Esophagus muscularis mucosa (tissue), 4 donors: ENCODE data around the gene FBN1. TPM values are rescaled to one million over a fixed set of nuclear protein-coding genes. Genes with fewer than 3 reads are reported as not detected.

Experiments used
- DNase-seq: peaks from one replicate; pipeline ENCODE4 v3.0.0-alpha.2; 2017; ENCODE audit errors: extremely low spot score
- H3K27ac ChIP-seq, 4 donors: fragments of 200-600 bp; sonication (generic); replicated peaks in 1 of 4; 1 replicate in 3 of 4; 2 replicates in 1 of 4; pipeline ENCODE4 v1.5.1; 2016 to 2019; ENCODE audit warnings: mild to moderate bottlenecking in 1 of 4
- H3K27me3 ChIP-seq, 4 donors: fragments of 200-600 bp; sonication (generic); one replicate each; pipeline versions ENCODE4 v1.5.1 to v1.6.0; 2016 to 2019
- H3K36me3 ChIP-seq, 4 donors: fragments of 200-600 bp; sonication (generic); one replicate each; pipeline ENCODE4 v1.5.1; 2016 to 2019
- H3K4me1 ChIP-seq, 4 donors: fragments of 200-600 bp; sonication (generic); one replicate each; pipeline ENCODE4 v1.5.1; 2016 to 2019
- H3K4me3 ChIP-seq, 4 donors: fragments of 200-600 bp; sonication (generic); 1 replicate in 2 of 4; 2 replicates in 2 of 4; pipeline ENCODE4 v1.5.1; 2016 to 2019; ENCODE audit warnings: mild to moderate bottlenecking in 4 of 4, moderate library complexity in 1 of 4
- H3K9me3 ChIP-seq, 4 donors: fragments of 200-600 bp; sonication (generic); 1 replicate in 3 of 4; 2 replicates in 1 of 4; pipeline ENCODE4 v1.5.1; 2016 to 2019
- CTCF ChIP-seq, 3 experiments: fragments of 200-600 bp in 2 of 3; fragments of 450-650 bp in 1 of 3; sonication (generic) in 2 of 3; IDR thresholded peaks; one replicate each; pipeline ENCODE4 v1.5.1; 2017 to 2019; ENCODE audit warnings: antibody characterized with exemption in 3 of 3, mild to moderate bottlenecking in 2 of 3, moderate library complexity in 1 of 3
- EP300 ChIP-seq: sonication (generic); formaldehyde crosslinking; IDR thresholded peaks from one replicate; pipeline ENCODE4 v1.6.1; 2017; ENCODE audit warnings: antibody characterized with exemption
- POLR2A ChIP-seq: fragments of 450-650 bp; IDR thresholded peaks from one replicate; pipeline ENCODE4 v1.6.1; 2017; ENCODE audit warnings: antibody characterized with exemption, moderate library complexity, mild to moderate bottlenecking, low read depth
- POLR2AphosphoS5 ChIP-seq, 2 donors: sonication (generic); formaldehyde crosslinking; IDR thresholded peaks; one replicate each; pipeline ENCODE4 v1.6.1; 2017; ENCODE audit warnings: antibody characterized with exemption in 2 of 2
- WGBS: methylation state at CpG from one replicate; pipeline ENCODE4 v1.1.5; 2018; 5-methylcytosine and 5-hydroxymethylcytosine counted together
- intact Hi-C: fragments of 100-400 bp; cut with DNase I; formaldehyde crosslinking; loops from one replicate; pipeline ENCODE4 v1.15.1; 2023
- total RNA-seq, 4 donors: library from RNA; depleted of rRNA; stranded (reverse); fragments of >200 nt; gene quantifications; one replicate each; pipeline versions ENCODE4 v1.1.0 to v1.2.1, GENCODE V29; 2016

FBN1 gene
- total RNA-seq, 4 donors from 2014 or later = 159 to 253 (median 226) TPM

- Histone ChIP-seq H3K27ac (no peak overlapping the region), H3K36me3 (peaks cover 20 to 85% (median 46%) of the 10 kb centered on the region in 4 donors), H3K4me3 (no peak overlapping the region), H3K4me1 (peaks cover 0 to 18% (median 12%) of the 10 kb centered on the region in 4 donors), H3K27me3 (no peaks in the 10 kb centered on the region), H3K9me3 (no peaks in the 10 kb centered on the region)
- intact Hi-C loops = no loop called here
- no peak for DNase-seq
- TF ChIP-seq POLR2AphosphoS5 (IDR thresholded peaks at IDR 0.05) = no peak
- no peak for TF ChIP-seq POLR2A
Measured at GRCh38 chr15:48499978-48500377, 145.5 kb downstream of the FBN1 start.

- H3K4me3 ChIP-seq = no peak overlapping the region
- peaks cover 16 to 85% (median 41%) of the 10 kb centered on the region in 4 donors for H3K36me3 ChIP-seq
- H3K4me1 ChIP-seq = peaks cover 0 to 27% (median 19%) of the 10 kb centered on the region in 4 donors
- intact Hi-C loops = no loop called here
- 100% methylated on average over 3 of the region's 3 CpGs for WGBS
- no peaks in the 10 kb centered on the region for H3K9me3 ChIP-seq
- DNase-seq = no peak
- TF ChIP-seq POLR2A (no peak), CTCF (IDR thresholded peaks at IDR 0.05) (no peak), EP300 (no peak), POLR2AphosphoS5 (IDR thresholded peaks at IDR 0.05) (no peak)
- H3K27ac ChIP-seq = peak overlapping the region in 1 of 4 donors; percentile 7
- H3K27me3 ChIP-seq = no peaks in the 10 kb centered on the region
Measured at GRCh38 chr15:48498828-48499227, 146.7 kb downstream of the FBN1 start.

GRCh38 chr15:48494631-48495030 is 150.9 kb downstream of the FBN1 start:
- intact Hi-C loops = no loop called here
- DNase-seq = no peak
- 57% methylated on average over 2 of the region's 2 CpGs for WGBS
- Histone ChIP-seq H3K36me3 (peaks cover 18 to 86% (median 47%) of the 10 kb centered on the region in 4 donors), H3K4me3 (no peak overlapping the region), H3K4me1 (peaks cover 0 to 57% (median 30%) of the 10 kb centered on the region in 4 donors), H3K27me3 (no peaks in the 10 kb centered on the region), H3K9me3 (no peaks in the 10 kb centered on the region), H3K27ac (peak overlapping the region; percentile 45 to 79 (median 75))
- TF ChIP-seq EP300 (no peak), POLR2A (no peak), POLR2AphosphoS5 (IDR thresholded peaks at IDR 0.05) (no peak), CTCF (IDR thresholded peaks at IDR 0.05) (no peak)

- peaks cover 18 to 85% (median 46%) of the 10 kb centered on the region in 4 donors for H3K36me3 ChIP-seq
- no peaks in the 10 kb centered on the region for H3K27me3 ChIP-seq
- peaks cover 0 to 62% (median 31%) of the 10 kb centered on the region in 4 donors for H3K4me1 ChIP-seq
- TF ChIP-seq POLR2AphosphoS5 (IDR thresholded peaks at IDR 0.05) (no peak), EP300 (no peak), POLR2A (no peak), CTCF (IDR thresholded peaks at IDR 0.05) (no peak)
- no peaks in the 10 kb centered on the region for H3K9me3 ChIP-seq
- intact Hi-C loops = no loop called here
- H3K4me3 ChIP-seq = no peak overlapping the region
- H3K27ac ChIP-seq = peak overlapping the region; percentile 45 to 79 (median 75)
- 65% methylated on average over 4 of the region's 4 CpGs for WGBS
- no peak for DNase-seq
Measured at GRCh38 chr15:48493763-48494225, 151.7 kb downstream of the FBN1 start.

- intact Hi-C loops = no loop called here
- no peak for DNase-seq
- TF ChIP-seq POLR2A (no peak), EP300 (no peak), CTCF (IDR thresholded peaks at IDR 0.05) (no peak), POLR2AphosphoS5 (IDR thresholded peaks at IDR 0.05) (peak in 1 of 2 donors; percentile 39)
- 62% methylated on average over 1 of the region's 1 CpG for WGBS
- Histone ChIP-seq H3K9me3 (no peaks in the 10 kb centered on the region), H3K4me1 (peaks cover 0 to 62% (median 31%) of the 10 kb centered on the region in 4 donors), H3K4me3 (no peak overlapping the region), H3K36me3 (peaks cover 23 to 86% (median 48%) of the 10 kb centered on the region in 4 donors), H3K27ac (peak overlapping the region; percentile 45 to 79 (median 75)), H3K27me3 (no peaks in the 10 kb centered on the region)
Measured at GRCh38 chr15:48493084-48493762, 152.3 kb downstream of the FBN1 start.
